ENCODE measurements around the gene HLX. TPM values are rescaled to one million over a fixed set of nuclear protein-coding genes. Genes with fewer than 3 reads are reported as not detected.
A peak's percentile ranks its signal among the peaks of the same experiment; 100 is the strongest.

The HLX gene
- total and polyA plus RNA-seq, 9 of the 15 experiments (the other 6 are each of a cell fraction or from before 2014, with no cell fraction given) = 0.10 to 3.0 (median 1.6) TPM

GRCh38 chr1:220908757-220909156 is 29.5 kb downstream of the HLX start (continued):
- TF ChIP-seq CTCF (IDR thresholded peaks at IDR 0.05 in 2 of 3, conservative IDR thresholded peaks at IDR 0.05 in 1 of 3; ENCODE audit: insufficient read depth in 2 of 3, low read depth in 1 of 3, low read length in 3 of 3) = peak; percentile 38 to 63 (median 43); a peak in 4 of 6 replicates
- no peak for TF ChIP-seq ELF1 (tag; IDR thresholded peaks at IDR 0.05)
- TF ChIP-seq DEAF1 (CRISPR knock-in tag; IDR thresholded peaks at IDR 0.05) = 0 out of 2 replicates have a peak, but pooled peaks have one; percentile 24
- no peak for TF ChIP-seq POLR3G (IDR thresholded peaks at IDR 0.05; ENCODE audit: extremely low read depth, insufficient read length, insufficient replicate concordance)

GRCh38 chr1:220910021-220910420 is 30.8 kb downstream of the HLX start:
- H4K20me1 ChIP-seq (replicated peaks; ENCODE audit: control insufficient read depth, insufficient read depth, low read length) = no peaks in the 10 kb centered on the region
- DNase-seq (ENCODE audit: extremely low read depth in 1 of 4, low spot score in 3 of 4) (no peak), ATAC-seq (no peak), FAIRE-seq (no peak)
- intact Hi-C loops (cut with micrococcal nuclease) = no loop called here
- H3K36me3 ChIP-seq (ENCODE audit: control insufficient read depth, insufficient read depth, low read length) = no peaks in the 10 kb centered on the region
- CTCF ChIA-PET (ENCODE audit: low intra/inter-chr PET ratio) = interaction anchor here (1.1 to 1.3 kb wide), 2 partner anchors 293 to 1545 kb away, joined by 3 read pairs; no protein-coding TSS in a partner anchor
- H3K4me2 ChIP-seq (ENCODE audit: insufficient read depth, low read length) = no peak overlapping the region
- no TSS peak for BruUV-seq (replicated peaks)
- no peak overlapping the region for H2AFZ ChIP-seq (ENCODE audit: low read depth, low read length)
- H3K9ac ChIP-seq (ENCODE audit: insufficient read depth in 1 of 2, low read depth in 2 of 2, low read length in 2 of 2) = no peak overlapping the region
- H3K4me3 ChIP-seq = no peak overlapping the region
- 6% methylated on average over 5 of the region's 5 CpGs for WGBS (ENCODE audit: insufficient coverage, low coverage, missing lambda C conversion rate)
- no peak overlapping the region for H3K27ac ChIP-seq (ENCODE audit: extremely low read depth, low read depth, low read length)
- no peaks in the 10 kb centered on the region for H3K9me1 ChIP-seq (ENCODE audit: control insufficient read depth, insufficient read depth, low read length)
- POLR2A ChIA-PET = no interaction called here
- no peaks in the 10 kb centered on the region for H3K9me3 ChIP-seq (replicated peaks; ENCODE audit: control insufficient read depth, insufficient read depth, low read depth, low read length)
- H3K79me2 ChIP-seq (ENCODE audit: control insufficient read depth, insufficient read depth, low read length) = no peaks in the 10 kb centered on the region
- H3K27me3 ChIP-seq (ENCODE audit: control insufficient read depth in 2 of 2, insufficient read depth in 2 of 2, low read length in 2 of 2) = peaks cover 0 to 5% of the 10 kb centered on the region in 2 experiments; a peak in 1 of 5 replicates
- H3K4me1 ChIP-seq (replicated peaks in 1 of 2; ENCODE audit: control insufficient read depth in 2 of 2, insufficient read depth in 2 of 2, low read length in 2 of 2) = no peaks in the 10 kb centered on the region
- in situ Hi-C loops (cut with MboI) = no loop called here
- TF ChIP-seq TFAM (CRISPR knock-in tag; conservative IDR thresholded peaks at IDR 0.05) (no peak), DEAF1 (CRISPR knock-in tag; IDR thresholded peaks at IDR 0.05) (no peak), FOXO4 (CRISPR knock-in tag; IDR thresholded peaks at IDR 0.05) (no peak), NFIX (CRISPR knock-in tag; IDR thresholded peaks at IDR 0.05; ENCODE audit: low read depth) (no peak), SAFB2 (IDR thresholded peaks at IDR 0.05; ENCODE audit: borderline replicate concordance, low read depth, low read length, severe bottlenecking) (no peak), SRF (CRISPR knock-in tag; IDR thresholded peaks at IDR 0.05) (no peak), RBM17 (IDR thresholded peaks at IDR 0.05; ENCODE audit: borderline replicate concordance, low read depth, low read length) (no peak), ZBTB1 (CRISPR knock-in tag; IDR thresholded peaks at IDR 0.05; ENCODE audit: borderline replicate concordance, low read depth) (no peak), NCOA6 (IDR thresholded peaks at IDR 0.05) (no peak), E2F3 (CRISPR knock-in tag; IDR thresholded peaks at IDR 0.05) (no peak)

Data from K562 (cell line).